ENCODE data around the gene TRIM52.
"Not testable (repeated sequence)": the region's sequence is repeated elsewhere in the genome, so short reads cannot be mapped to it uniquely, and the experiment has no call there.

TRIM52 gene

DNA sequence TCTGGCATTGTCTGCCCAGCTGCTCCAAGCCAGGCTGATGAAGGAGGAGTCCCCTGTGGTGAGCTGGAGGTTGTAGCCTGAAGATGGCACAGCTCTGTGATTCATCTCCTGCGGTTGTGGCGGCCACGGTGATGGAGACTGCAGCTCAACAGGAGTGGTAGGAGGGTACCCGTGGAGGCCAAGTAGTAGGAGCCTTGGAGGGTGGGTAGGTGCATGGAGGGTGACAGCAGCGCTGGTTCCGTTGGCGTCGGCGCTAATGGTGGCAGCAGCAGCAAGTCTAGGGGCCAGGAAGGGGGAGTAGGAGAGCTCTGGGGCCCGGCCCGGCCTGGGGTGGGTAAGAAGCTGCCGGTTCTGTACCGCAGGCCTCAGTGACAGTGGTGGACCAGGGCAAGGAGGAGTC, 22.4 kb upstream of the TRIM52 start:
- Histone ChIP-seq H3K9me2 (replicated peaks; ENCODE audit: control insufficient read depth, low read length) (no peaks in the 10 kb centered on the region), H3K79me2 (ENCODE audit: control insufficient read depth, low read length) (no peaks in the 10 kb centered on the region), H3F3A (ENCODE audit: control insufficient read depth, insufficient read depth) (no peaks in the 10 kb centered on the region), H3K27ac (ENCODE audit: low read depth, low read length) (no peak overlapping the region), H3K4me3 (ENCODE audit: low read length) (no peak overlapping the region), H3K4me1 (ENCODE audit: control insufficient read depth, low read length) (peaks cover 17% of the 10 kb centered on the region), H3K36me3 (ENCODE audit: control insufficient read depth, low read length) (no peaks in the 10 kb centered on the region), H3K27me3 (ENCODE audit: control insufficient read depth, low read length) (no peaks in the 10 kb centered on the region), H3K4me2 (ENCODE audit: low read length) (no peak overlapping the region), H3K9me3 (ENCODE audit: control insufficient read depth, insufficient read depth, low read length) (no peaks in the 10 kb centered on the region), H4K20me1 (ENCODE audit: control insufficient read depth, insufficient read depth, low read depth, low read length) (no peaks in the 10 kb centered on the region)
- TF ChIP-seq CTCF (IDR thresholded peaks at IDR 0.05; ENCODE audit: low read depth, low read length, poor library complexity, severe bottlenecking), result no peak
- TF ChIP-seq EZH2phosphoT487 (IDR thresholded peaks at IDR 0.05; ENCODE audit: borderline replicate concordance, low read length), result no peak

- Histone ChIP-seq H3K9me3 (ENCODE audit: control insufficient read depth, insufficient read depth, low read length) (no peaks in the 10 kb centered on the region), H3K79me2 (ENCODE audit: control insufficient read depth, low read length) (no peaks in the 10 kb centered on the region), H3K4me3 (ENCODE audit: low read length) (no peak overlapping the region), H3K27ac (ENCODE audit: low read depth, low read length) (no peak overlapping the region), H3K27me3 (ENCODE audit: control insufficient read depth, low read length) (no peaks in the 10 kb centered on the region), H3F3A (ENCODE audit: control insufficient read depth, insufficient read depth) (no peaks in the 10 kb centered on the region), H3K4me2 (ENCODE audit: low read length) (no peak overlapping the region), H3K36me3 (ENCODE audit: control insufficient read depth, low read length) (no peaks in the 10 kb centered on the region), H4K20me1 (ENCODE audit: control insufficient read depth, insufficient read depth, low read depth, low read length) (no peaks in the 10 kb centered on the region), H3K4me1 (ENCODE audit: control insufficient read depth, low read length) (peaks cover 14% of the 10 kb centered on the region), H3K9me2 (replicated peaks; ENCODE audit: control insufficient read depth, low read length) (no peaks in the 10 kb centered on the region)
- TF ChIP-seq CTCF (IDR thresholded peaks at IDR 0.05; ENCODE audit: low read depth, low read length, poor library complexity, severe bottlenecking) (no peak), EZH2phosphoT487 (IDR thresholded peaks at IDR 0.05; ENCODE audit: borderline replicate concordance, low read length) (no peak)
Measured at GRCh38 chr5:181282874-181283273, 21.9 kb upstream of the TRIM52 start.

DNA sequence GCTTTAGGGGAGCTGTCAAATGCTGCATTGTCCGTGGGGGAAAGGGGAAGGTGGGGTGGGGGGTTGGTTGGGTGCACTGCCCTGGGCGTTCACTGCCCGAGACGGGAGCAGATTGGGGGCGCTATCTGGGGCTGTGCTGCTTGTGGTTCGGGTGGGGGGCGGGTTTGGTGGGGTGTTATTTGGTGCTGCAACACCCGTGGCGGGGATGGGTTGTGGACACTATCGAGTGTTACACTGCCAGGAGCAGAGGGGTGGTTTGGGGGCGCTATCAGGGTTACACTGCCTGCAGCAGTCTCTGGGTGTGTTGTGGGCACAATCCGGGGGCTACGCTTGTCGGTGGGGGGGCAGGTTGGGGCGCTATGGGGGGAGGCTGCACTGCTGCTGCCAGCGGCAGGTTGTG, 21.5 kb upstream of the TRIM52 start:
- H3K9me3 ChIP-seq (ENCODE audit: control insufficient read depth, insufficient read depth, low read length); H3K27ac ChIP-seq (ENCODE audit: low read depth, low read length); H3K79me2 ChIP-seq (ENCODE audit: control insufficient read depth, low read length); H3F3A ChIP-seq (ENCODE audit: control insufficient read depth, insufficient read depth); H3K4me1 ChIP-seq (ENCODE audit: control insufficient read depth, low read length); H3K36me3 ChIP-seq (ENCODE audit: control insufficient read depth, low read length); H3K4me3 ChIP-seq (ENCODE audit: low read length); H4K20me1 ChIP-seq (ENCODE audit: control insufficient read depth, insufficient read depth, low read depth, low read length); H3K27me3 ChIP-seq (ENCODE audit: control insufficient read depth, low read length); H3K4me2 ChIP-seq (ENCODE audit: low read length); H3K9me2 ChIP-seq (replicated peaks; ENCODE audit: control insufficient read depth, low read length): not testable (repeated sequence)

GRCh38 chr5:181281984-181282316, 21.0 kb upstream of the TRIM52 start:
- Histone ChIP-seq H3K4me2 (ENCODE audit: low read length) (no peak overlapping the region), H3K4me1 (ENCODE audit: control insufficient read depth, low read length) (peaks cover 5% of the 10 kb centered on the region), H3K9me2 (replicated peaks; ENCODE audit: control insufficient read depth, low read length) (no peaks in the 10 kb centered on the region), H3F3A (ENCODE audit: control insufficient read depth, insufficient read depth) (no peaks in the 10 kb centered on the region), H3K4me3 (ENCODE audit: low read length) (no peak overlapping the region), H3K27ac (ENCODE audit: low read depth, low read length) (no peak overlapping the region), H3K27me3 (ENCODE audit: control insufficient read depth, low read length) (no peaks in the 10 kb centered on the region), H3K9me3 (ENCODE audit: control insufficient read depth, insufficient read depth, low read length) (no peaks in the 10 kb centered on the region), H3K79me2 (ENCODE audit: control insufficient read depth, low read length) (no peaks in the 10 kb centered on the region), H4K20me1 (ENCODE audit: control insufficient read depth, insufficient read depth, low read depth, low read length) (no peaks in the 10 kb centered on the region), H3K36me3 (ENCODE audit: control insufficient read depth, low read length) (no peaks in the 10 kb centered on the region)
- no peak for TF ChIP-seq CTCF (IDR thresholded peaks at IDR 0.05; ENCODE audit: low read depth, low read length, poor library complexity, severe bottlenecking)
- TF ChIP-seq EZH2phosphoT487 (IDR thresholded peaks at IDR 0.05; ENCODE audit: borderline replicate concordance, low read length), result no peak
